GM19452 (cell line): ENCODE data around the gene CHRNA4.
"Not testable (repeated sequence)": the region's sequence is repeated elsewhere in the genome, so short reads cannot be mapped to it uniquely, and the experiment has no call there.

Experiments used
- ATAC-seq: cut with Tn5 transposase; IDR thresholded peaks from one replicate; pipeline ENCODE4 v1.9.1; 2021; ENCODE audit not compliant: unreplicated experiment

CHRNA4 gene

DNA sequence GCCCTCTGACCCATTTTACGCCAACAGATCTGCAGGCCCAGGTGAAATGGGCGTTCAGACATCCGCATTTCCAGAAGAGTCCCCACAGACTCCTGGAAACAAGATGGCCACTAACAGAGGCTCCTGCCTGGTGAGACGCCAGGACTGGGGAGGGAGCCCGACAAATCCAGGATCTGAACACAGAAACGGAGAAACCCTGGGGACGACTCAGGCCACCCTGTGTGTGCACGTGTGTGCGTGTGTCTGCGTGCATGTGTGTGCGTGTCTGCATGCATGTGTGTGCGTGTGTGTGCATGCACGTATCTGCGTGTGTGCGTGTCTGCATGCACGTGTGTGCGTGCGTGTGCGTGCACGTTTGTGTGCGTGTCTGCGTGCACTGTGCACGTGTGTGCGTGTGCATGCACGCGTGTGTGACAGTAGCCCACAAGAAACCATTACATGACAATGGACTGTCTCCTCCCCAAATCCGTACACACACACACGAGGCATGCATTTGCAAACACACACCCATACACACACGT is 24.9 kb downstream of the CHRNA4 start:
- no peak for ATAC-seq

DNA sequence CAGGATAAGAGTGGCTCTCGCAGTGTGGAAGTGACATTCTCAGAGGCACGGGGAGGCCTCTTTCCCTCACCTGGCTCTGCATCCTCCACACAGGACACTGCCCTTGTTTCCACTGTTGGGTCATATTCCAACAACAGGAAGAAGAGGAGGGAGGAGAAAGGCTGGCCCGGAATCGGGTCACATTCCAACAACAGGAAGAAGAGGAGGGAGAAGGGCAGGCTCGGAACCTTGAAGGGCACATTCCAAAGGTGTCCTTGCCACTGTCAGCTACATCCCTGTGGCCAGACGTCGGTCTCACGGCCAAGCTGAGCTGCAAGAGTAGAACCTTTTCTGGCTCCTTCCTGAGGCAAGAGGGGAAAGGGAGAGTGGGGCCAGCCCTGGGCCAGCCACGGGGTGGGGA is 25.4 kb downstream of the CHRNA4 start:
- ATAC-seq, result no peak

DNA sequence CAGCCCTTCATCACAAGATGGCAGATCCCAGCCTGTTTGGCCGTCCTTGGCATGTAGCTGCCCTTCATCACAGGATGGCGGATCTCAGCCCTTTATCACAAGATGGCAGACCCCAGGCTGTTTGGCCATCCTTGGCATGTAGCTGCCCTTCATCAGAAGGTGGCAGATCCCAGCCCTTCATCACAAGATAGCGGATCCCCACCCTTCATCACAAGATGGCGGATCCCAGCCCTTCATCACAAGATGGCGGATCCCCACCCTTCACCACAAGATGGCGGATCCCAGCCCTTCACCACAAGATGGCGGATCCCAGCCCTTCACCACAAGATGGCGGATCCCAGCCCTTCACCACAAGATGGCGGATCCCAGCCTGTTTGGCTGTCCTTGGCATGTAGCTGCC is 26.1 kb downstream of the CHRNA4 start:
- not testable (repeated sequence) for ATAC-seq

DNA sequence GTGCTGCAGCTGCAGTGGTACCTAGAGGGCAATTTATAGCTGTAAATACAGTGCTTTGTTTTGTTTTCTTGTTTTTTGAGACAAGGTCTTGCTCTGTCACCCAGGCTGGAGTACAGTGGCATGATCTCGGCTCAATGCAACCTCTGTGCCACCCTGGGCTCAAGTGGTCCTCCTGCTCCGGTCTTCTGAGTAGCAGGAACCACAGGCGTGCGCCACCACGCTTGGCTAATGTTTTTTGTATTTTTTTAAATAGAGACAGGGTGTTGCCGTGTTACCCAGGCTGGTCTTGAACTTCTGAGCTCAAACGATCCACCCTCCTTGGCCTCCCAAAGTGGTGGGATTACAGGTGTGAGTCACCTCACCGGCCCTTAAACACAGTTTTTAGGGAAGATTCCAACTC is 26.8 kb downstream of the CHRNA4 start:
- ATAC-seq, result no peak

DNA sequence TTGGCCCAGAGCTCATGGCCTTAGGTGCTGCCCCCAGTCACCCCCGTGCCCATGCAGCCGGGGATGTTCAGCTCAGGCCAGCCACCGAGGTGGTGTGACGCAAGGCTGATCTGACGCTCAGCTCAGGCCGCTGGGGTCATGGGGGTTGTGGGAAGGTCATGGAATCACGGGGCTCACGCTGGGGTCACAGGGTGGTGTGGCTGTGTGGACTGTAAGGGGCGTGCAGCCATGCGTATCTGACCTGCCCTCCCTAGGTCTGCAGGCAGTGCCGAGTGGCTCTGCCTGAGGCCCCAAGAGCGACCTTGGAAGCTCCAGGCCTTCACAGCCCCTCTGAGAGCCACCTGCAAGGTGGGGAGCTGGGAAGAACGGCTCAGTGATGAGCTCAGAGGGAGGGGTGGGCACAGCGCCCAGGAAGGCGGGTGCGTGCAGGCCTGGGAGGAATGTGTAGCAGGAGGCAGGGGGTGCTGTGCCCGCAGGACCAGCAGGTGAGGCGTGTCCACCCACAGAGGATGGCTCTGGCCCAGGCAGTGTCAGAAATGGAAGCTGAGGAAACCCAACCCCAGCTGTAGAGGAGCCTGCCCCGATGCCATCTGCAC is 27.8 kb downstream of the CHRNA4 start:
- ATAC-seq, result no peak

DNA sequence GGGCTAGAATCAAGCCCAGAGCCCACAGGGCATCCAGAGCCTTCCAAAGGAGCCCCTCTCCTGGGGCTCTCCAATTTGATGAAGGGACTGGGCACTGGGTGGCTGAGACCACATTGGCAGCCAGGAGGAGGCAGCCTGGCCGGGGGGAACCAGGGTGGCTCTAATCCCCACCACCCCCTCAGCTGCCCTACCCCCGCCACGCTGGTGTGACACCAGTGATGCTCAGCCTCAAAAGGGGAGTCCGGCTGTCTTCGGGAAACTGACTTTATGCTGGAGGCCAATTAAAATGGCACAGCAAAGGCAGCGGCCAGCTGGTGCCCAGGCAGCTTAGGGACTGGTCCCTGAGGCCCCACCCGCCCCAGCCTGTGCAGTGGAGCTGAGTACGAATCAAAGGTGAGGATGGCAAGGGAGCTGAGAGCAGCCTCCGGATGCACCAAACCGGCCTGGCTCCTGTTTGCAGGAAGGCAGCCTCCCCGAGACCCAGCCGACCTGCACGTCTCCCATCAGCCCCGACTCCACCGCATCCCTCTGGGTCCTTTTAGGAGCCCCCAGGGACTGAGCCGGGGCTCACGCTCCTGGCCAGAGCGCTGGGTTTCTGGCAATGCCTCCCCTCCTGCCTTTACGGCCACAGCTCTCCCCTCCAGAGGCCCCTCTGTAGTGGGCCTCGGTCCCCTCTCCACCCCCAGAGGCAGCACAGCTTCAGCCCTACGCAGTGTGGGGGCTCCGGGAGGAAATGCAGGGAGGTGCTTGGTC is 28.5 kb downstream of the CHRNA4 start:
- ATAC-seq, result no peak

DNA sequence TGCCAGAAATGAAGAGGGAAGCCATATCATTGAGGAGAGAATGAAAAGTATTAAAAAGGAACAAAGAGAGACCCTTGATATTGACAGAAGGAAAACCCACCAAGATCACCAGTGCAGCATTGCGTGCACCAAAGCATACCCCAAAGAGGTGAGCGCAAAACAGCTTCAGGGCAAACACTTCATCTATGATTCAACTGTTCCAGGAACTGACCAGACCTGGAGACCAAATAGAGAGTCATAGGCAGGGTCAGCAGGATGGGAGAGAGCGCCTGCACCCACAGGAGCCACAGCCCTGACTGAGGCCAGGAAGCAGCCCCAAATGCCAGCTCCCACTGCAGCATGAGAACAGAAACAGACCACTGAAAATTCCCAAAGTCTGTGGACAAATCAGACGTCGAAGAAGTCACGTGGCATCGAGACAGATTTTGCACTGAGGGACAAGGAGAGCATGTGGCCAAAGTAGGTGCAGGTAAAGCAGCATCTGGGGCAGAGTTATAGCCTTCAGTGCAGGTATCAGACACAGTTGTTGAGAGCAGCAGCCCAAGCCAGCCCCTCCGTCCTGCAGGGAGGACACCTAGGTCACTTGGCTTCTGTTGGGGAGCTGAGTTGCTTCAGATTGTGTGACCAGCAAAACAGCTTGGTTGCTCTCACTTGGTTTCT is 29.3 kb downstream of the CHRNA4 start:
- no peak for ATAC-seq

DNA sequence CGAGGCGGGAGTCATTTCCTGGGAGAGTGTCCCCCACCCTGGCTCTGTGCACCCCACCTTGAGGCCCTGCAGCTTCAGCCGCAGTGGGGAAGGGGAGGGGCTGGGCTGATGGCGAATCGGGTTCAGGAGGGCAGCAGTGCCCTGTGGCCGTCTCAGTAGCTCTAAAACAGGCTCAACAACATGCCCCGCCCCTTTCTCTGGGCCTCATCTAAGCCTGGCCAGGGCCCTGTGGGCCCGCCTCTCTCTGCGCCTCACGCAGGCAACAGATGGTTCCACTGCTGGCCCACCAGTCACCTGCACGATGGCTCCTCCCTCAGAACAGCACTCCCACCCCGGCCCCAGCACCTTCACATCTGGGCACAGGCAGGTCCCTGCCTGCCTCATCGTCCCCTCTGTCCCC is 30.2 kb downstream of the CHRNA4 start:
- no peak for ATAC-seq

DNA sequence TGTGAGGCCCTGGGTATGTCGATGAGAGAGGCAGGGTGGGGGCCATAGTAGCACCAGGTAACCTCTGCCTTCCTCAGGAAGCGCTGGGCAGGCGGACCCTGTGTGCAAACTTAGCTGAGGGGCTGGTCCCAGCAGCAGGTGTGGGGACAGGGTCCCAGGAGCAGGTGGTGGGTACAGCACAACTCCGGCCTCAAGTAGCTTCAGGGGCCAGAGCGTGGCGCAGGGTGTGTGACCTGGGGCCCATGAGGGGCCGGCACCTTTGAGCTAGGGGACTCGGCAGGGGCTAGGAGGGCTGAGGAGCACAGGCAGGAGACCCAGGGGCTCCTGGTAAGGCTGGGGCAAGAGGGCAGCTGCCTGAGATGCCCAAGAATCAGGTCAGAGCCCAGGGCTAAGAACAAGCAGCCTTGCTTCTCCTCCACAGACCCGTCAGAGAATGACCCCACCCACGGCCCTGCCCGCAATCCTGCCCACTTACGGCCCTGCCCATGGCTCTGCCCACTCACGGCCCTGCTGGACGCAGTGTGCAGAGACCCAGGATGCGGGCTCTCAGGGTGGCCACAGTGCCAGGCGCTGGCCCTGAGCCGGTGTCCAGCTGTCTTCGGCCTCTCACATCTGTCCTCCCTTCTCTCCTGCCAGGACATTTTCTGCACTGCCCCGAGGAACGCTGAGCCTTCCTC is 30.9 kb downstream of the CHRNA4 start:
- no peak for ATAC-seq

DNA sequence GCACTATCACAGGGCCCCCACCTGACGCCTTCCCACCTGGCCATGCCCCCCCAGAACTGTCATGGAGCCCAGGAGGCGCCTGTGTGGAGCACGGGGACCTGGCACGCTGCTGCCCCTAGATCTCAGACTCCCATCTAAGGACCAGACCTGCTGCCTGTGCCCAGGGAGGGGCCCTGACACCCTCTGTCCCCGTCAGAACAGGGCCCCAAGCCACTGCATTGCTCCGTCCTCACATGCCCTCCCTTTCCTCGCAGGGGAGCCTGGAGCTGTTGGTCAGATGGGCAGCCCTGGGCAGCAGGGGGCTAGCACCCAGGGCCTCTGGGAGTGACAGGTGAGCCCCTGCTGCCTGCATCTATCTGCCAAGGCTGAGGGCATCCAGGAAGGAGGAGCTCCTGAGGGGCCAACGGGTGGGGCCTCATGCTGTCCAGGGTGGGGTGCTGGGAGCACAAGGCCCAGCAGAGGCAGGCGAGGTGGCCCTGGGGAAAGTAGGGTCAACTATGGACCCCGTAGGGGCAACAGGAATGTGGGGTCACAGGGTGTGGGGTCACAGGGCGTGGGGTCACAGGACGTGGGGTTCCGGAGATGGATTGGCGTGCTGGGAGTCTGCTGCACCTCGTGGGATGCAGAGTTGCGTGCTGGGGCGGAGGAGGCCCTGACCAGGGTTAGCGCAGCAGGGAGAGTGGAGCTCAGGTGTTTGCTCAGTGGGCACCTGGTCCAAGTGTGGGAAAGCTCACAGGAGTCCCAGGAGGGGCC is 31.6 kb downstream of the CHRNA4 start:
- no peak for ATAC-seq

DNA sequence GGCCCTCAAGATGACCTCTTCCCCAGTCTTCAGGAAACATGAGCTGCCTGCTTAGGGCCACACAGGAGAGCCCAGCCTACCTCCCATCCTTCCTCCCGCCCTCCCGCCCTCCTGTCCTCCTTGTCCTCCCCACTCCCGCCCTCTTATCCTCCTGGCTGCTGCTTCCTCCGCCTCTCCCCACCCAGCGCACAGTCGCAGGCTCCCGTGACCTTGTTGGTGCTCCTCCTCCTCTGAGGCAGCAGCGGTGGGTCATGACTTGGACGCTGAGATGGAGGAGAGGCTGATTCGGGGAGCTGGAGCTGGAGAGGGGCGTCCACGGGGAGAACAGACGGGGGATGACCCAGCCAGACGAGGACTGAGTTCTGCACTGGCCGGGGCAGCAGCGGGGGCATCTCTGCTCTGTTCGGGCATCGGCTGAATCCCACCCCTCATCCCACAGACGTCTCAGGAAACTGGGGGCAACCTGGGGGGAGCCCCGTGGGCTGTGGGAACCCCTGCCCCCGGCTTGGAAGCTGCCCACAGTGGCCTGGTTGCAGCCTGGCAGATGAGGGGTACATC is 32.4 kb downstream of the CHRNA4 start:
- no peak for ATAC-seq

DNA sequence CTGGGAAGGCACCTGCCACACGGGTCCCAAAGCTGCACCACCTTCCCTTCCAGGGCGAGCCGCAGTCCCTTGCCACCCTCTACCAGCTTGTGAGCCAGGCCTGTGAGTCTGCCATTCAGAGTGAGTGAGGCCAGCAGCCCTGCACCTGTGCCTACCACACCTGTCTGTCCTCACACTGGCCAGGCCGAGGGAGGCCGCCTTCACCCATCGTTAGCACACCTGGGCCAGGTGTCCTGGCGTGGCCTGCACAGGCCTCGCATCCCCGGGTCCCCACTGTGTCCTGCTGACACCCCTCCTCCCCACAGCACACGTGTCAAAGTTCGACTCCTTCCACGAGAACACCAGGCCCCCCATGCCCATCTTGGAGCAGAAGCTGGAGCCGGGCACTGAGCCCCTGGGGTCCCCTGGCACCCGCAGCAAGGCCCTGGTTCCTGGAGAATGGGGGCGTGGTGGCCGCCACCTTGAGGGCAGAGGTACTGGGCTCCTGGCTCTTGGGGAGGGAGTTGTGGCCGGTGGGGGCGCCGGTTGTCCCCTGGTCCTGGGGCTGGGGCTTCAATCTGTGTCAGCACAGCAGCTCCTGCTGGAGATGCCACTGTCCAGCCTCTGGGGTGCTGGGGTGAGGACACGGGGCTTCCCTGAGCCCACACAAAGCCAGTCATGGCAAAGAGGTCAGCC is 33.0 kb downstream of the CHRNA4 start:
- no peak for ATAC-seq

DNA sequence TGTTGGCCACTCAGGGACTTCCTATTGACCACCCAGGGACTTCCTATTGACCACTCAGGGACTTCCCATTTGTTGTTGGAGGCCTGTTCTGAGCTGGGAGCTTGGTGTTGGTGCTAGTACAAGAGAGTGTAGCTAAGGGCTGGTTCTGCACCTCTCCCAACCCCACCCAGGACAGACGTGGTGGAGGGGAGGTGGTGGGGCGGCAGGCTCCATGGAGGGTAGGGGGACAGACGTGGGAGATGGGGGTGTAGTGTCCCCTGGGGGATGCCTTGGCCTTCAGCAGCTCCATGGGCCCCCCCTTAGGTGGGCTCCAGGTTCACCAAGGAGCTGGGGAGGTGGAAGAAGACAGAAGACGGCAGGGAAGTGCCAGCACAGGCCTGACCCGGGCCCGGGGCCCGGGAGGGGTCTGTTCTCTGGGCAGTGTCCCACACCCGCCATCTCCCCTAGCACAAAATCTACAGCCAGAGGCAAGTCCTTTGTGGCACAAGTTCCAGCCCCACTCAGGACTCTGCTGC is 33.9 kb downstream of the CHRNA4 start:
- no peak for ATAC-seq

DNA sequence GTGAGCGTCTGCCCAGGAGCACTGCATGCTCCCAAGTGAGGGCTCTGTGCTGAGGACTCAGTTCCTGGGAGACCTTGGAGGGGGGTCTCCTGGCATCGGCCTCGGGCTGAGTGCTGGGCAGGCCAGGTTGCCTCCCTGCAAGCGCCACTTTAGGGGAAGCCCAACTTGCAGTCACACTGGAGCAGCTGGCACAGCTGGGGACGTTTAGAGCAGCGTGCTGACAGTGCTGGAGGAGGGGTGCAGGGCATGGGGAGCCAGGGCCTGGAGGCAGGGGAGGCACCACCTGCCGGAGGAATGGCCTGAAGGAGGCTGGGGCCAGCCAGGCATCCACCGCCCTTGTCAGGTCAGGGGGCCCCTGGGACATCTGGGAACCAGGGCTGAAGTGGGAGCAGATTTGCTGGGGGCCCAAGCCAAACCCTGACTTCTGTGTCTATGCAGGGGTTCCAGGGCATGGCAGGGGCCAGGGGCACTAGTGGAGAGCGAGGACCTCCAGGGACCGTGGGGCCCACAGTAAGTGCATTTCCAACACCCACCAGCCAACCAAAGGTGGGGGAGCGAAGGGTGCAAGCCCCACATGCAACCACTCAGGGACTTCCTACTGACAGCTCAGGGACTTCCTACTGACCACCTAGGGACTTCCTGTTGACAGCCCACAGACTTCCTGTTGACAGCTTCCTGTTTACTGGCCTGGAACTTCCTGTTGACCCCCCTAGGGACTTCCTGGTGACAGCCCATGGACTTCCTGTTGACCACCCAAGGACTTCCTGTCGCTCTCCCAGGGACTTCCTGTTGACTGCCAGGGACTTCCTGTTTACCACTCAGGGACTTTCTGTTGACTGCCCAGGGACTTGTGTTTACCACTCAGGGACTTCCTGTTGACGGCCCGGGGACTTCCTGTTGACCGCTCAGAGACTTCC is 34.6 kb downstream of the CHRNA4 start:
- no peak for ATAC-seq

DNA sequence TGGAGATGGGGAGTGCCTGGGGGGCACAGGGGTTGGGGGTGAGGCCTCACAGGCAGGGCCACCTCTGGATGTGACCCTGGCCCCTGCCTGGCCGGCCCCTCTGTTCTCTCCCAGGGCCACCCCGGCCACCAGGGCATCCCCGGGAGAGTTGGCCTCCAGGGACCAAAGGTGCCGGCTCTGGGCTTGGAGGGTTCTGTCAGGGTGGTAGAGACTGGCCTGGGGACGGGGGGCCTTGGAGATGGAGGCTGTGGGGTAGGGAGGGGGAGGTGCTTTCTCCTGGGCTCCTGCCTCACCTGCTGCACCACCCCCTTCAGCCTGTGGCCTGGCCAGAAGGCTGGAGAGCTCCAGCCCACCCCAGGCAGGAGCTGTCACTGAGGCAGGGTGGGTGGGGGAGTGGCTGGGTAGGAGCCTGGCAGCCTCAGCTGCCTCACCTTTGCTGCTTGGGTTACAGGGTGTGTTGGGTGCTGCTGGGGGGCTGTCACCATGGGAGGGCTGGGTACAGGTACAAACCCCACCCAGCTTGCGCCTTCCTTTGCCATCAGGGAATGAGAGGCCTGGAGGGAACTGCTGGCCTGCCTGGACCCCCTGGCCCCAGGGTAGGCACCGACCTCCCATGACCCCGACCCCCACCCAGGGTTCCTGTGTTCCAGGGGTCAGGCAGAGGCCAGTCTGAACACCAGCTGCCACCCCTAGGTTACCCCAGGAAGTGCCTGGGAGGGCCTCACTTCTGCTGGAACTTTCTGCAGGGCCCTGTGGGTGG is 35.4 kb downstream of the CHRNA4 start:
- ATAC-seq, result no peak

DNA sequence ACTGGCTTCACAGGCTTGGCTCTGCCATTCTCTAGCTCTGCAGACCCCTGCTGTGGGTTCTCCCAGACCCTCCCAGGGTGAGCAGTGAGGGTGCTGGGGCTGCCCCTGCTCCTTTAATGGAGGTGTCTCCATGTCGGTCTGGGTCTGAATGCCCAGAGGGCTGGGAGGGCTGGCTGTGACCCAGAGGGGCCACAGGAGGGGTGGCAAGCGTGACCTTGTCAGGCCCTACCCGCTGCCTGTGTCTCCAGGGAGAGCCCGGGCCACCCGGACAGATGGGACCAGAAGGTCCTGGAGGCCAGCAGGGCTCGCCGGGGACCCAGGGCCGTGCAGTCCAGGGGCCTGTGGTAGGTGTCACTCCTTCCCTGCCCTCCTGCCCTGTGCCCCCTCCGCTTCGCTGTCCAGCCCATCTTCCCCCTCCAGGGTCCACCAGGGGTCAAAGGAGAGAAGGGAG is 36.1 kb downstream of the CHRNA4 start:
- no peak for ATAC-seq

DNA sequence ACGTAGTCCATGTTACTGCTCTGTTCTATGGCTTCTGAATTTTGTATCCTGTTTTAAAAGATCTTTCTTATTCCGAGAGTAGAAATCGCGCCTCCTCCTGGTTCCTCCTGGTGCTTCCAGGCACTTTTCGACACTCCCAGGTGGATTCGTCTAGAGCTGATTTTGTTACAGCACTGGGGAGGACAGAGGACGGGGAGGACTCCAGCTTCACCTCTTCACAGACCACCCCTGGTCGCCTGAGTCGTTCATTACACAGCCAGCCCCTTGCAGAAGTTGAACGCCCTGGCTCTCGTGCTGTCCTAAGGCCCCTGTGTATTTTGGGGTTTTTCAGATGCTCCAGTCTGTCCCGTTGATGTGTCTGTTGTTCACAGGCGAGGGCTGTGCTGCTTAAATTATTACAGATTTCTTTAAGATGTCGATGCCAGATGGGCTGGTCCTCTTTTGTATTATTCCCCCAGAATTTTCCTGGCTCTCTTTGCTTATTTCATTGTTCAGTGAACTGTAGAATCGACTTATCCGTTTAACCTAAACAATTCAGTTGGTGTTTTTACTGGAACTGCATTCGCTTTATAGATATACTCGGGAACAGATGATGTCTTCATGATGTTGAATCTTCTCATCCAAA is 37.7 kb downstream of the CHRNA4 start:
- no peak for ATAC-seq

DNA sequence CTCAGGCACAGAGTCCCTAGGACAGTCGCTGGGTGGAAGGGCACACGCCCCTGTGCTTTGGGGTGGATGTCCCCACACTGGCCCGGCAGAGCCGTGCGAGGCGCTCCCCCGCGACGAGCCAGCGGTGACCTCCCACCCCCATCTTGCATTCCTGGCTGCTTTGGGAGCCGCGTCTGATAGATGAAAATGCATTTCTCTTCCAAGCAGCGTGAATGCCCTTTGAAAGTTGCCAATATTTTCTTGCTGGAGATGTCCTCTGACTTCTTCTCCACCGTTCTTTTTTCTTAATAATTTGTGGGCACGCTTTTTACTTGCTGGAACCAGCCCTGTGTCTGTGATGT is 38.2 kb downstream of the CHRNA4 start:
- ATAC-seq, result no peak
